B cell (primary cell): ENCODE data around the gene IDH2. TPM values are rescaled to one million over a fixed set of nuclear protein-coding genes. Genes with fewer than 3 reads are reported as not detected.

ENCODE experiments used
- ATAC-seq: fragments of 200-7000 bp; cut with Tn5 transposase; one replicate; pipeline ENCODE4 v1.10.0; 2021; ENCODE audit warnings: low read depth, mild to moderate bottlenecking, moderate number of reproducible peaks, moderate library complexity
- CTCF ChIA-PET: fragments of 350-600 bp; sonication (Branson Sonifier 250); formaldehyde crosslinking; loops from one replicate; lab custom pipeline; 2021; ENCODE audit warnings: antibody characterized with exemption, inconsistent platforms; lab: Charles Lee
- POLR2A ChIA-PET: fragments of 350-600 bp; sonication (Branson Sonifier 250); formaldehyde crosslinking; loops from one replicate; lab custom pipeline; 2021; ENCODE audit warnings: antibody characterized with exemption; lab: Charles Lee
- DNase-seq: peaks from one replicate; pipeline ENCODE4 v3.0.0; 2013
- H2AFZ ChIP-seq: 2 replicates; pipeline ENCODE4 v1.6.1; 2012; ENCODE audit warnings: mild to moderate bottlenecking, low read depth, low read length; ENCODE audit not compliant: insufficient read depth, poor library complexity, severe bottlenecking
- H3K27ac ChIP-seq, 2 donors: 1 replicate in 1 of 2; 2 replicates in 1 of 2; pipeline ENCODE4 v1.5.1; 2012 to 2013; ENCODE audit warnings: low read length in 2 of 2, mild to moderate bottlenecking in 2 of 2, moderate library complexity in 1 of 2
- H3K27me3 ChIP-seq, 4 experiments: fragments of 200-600 bp in 1 of 4; sonication (generic) in 1 of 4; replicated peaks in 1 of 4; 1 replicate in 2 of 4; 2 replicates in 2 of 4; pipeline versions ENCODE4 v1.6.1 to v1.7.0; 2013 to 2016; ENCODE audit warnings: low read length in 3 of 4, mild to moderate bottlenecking in 2 of 4, mixed read lengths in 1 of 4, moderate library complexity in 1 of 4; ENCODE audit not compliant: insufficient read depth in 4 of 4, control insufficient read depth in 3 of 4; ENCODE audit errors: control extremely low read depth in 1 of 4
- H3K36me3 ChIP-seq, 2 experiments: replicated peaks in 1 of 2; 1 replicate in 1 of 2; 2 replicates in 1 of 2; pipeline versions ENCODE4 v1.6.1 to v1.7.1; 2013; ENCODE audit warnings: low read length in 1 of 2; ENCODE audit not compliant: insufficient read depth in 2 of 2, control insufficient read depth in 1 of 2; ENCODE audit errors: control extremely low read depth in 1 of 2, extremely low read depth in 1 of 2
- H3K4me1 ChIP-seq, 2 donors: fragments of 200-600 bp in 1 of 2; sonication (generic) in 1 of 2; 1 replicate in 1 of 2; 2 replicates in 1 of 2; pipeline versions ENCODE4 v1.5.1 to v1.6.1; 2013 to 2017; ENCODE audit warnings: low read length in 2 of 2; ENCODE audit not compliant: control insufficient read depth in 2 of 2, insufficient read depth in 2 of 2
- H3K4me2 ChIP-seq: replicated peaks from 2 replicates; pipeline ENCODE3; 2012; ENCODE audit warnings: mild to moderate bottlenecking, low read depth, low read length; ENCODE audit not compliant: poor library complexity, severe bottlenecking
- H3K4me3 ChIP-seq, 5 experiments: fragments of 200-600 bp in 1 of 5; sonication (generic) in 1 of 5; 1 replicate in 3 of 5; 2 replicates in 2 of 5; pipeline versions ENCODE4 v1.5.1 to v1.7.0; 2011 to 2016; ENCODE audit warnings: low read length in 4 of 5, mild to moderate bottlenecking in 4 of 5, low read depth in 2 of 5, control low read depth in 1 of 5, moderate library complexity in 1 of 5; ENCODE audit not compliant: insufficient read depth in 1 of 5; ENCODE audit errors: control extremely low read depth in 1 of 5, extremely low read depth in 1 of 5
- H3K79me2 ChIP-seq: fragments of 200-600 bp; sonication (generic); one replicate; pipeline ENCODE4 v1.6.0; 2016; ENCODE audit warnings: low read length; ENCODE audit not compliant: control insufficient read depth, insufficient read depth
- H3K9ac ChIP-seq: fragments of 200-600 bp; sonication (generic); 2 replicates; pipeline ENCODE4 v1.6.1; 2017; ENCODE audit warnings: mild to moderate bottlenecking, low read length, moderate library complexity
- H3K9me3 ChIP-seq, 3 donors: one replicate each; pipeline versions ENCODE4 v1.6.1 to v1.7.1; 2013; ENCODE audit warnings: low read length in 2 of 3; ENCODE audit not compliant: control insufficient read depth in 2 of 3, insufficient read depth in 1 of 3; ENCODE audit errors: control extremely low read depth in 1 of 3
- H4K20me1 ChIP-seq: 2 replicates; pipeline ENCODE4 v1.6.0; 2012; ENCODE audit warnings: mild to moderate bottlenecking, low read length; ENCODE audit not compliant: insufficient read depth, control insufficient read depth, poor library complexity, severe bottlenecking
- H3K27ac Mint-ChIP-seq: one replicate; pipeline ENCODE4 v1.8.0; 2021; ENCODE audit warnings: mixed read lengths
- H3K27me3 Mint-ChIP-seq: one replicate; pipeline ENCODE4 v1.8.0; 2021; ENCODE audit warnings: mixed read lengths
- H3K4me1 Mint-ChIP-seq: one replicate; pipeline ENCODE4 v1.8.0; 2021; ENCODE audit warnings: mixed read lengths
- H3K4me3 Mint-ChIP-seq: one replicate; pipeline ENCODE4 v1.8.0; 2021; ENCODE audit warnings: mixed read lengths
- H3K9me3 Mint-ChIP-seq: one replicate; pipeline ENCODE4 v1.8.0; 2022; ENCODE audit warnings: mixed read lengths; ENCODE audit not compliant: insufficient read depth
- EZH2 ChIP-seq: IDR thresholded peaks from 2 replicates; pipeline ENCODE4 v1.6.1; 2012; ENCODE audit warnings: borderline replicate concordance, low read depth, mild to moderate bottlenecking, moderate library complexity, low read length; ENCODE audit not compliant: insufficient read depth, poor library complexity, severe bottlenecking
- WGBS: methylation state at CpG from one replicate; pipeline ENCODE4 v1.1.5; 2013; ENCODE audit warnings: missing lambda C conversion rate; ENCODE audit not compliant: insufficient coverage; 5-methylcytosine and 5-hydroxymethylcytosine counted together
- intact Hi-C: fragments of 100-400 bp; cut with micrococcal nuclease; formaldehyde crosslinking; loops from one replicate; pipeline ENCODE4 v1.10.0; 2022
- polyA plus RNA-seq: library from polyadenylated mRNA; depleted of rRNA; stranded (reverse); fragments of >200 nt; gene quantifications from 2 replicates; pipeline ENCODE4 v1.2.3, GENCODE V29; 2012
- small RNA-seq: library from RNA; depleted of rRNA; stranded (forward); fragments of <200 nt; gene quantifications from one replicate; pipeline ENCODE3, GENCODE V24; 2012; ENCODE audit warnings: low replicate concordance, low read depth; ENCODE audit not compliant: insufficient read length
- total RNA-seq, 2 donors: library from RNA; stranded (reverse); fragments of 120-200 nt in 1 of 2; gene quantifications; 1 replicate in 1 of 2; 2 replicates in 1 of 2; pipeline versions ENCODE4 v1.2.3 to v1.2.4, GENCODE V29; 2013 to 2022
- TF ChIP-seq, protein P1 (sequence below): fragments of 200-600 bp; IDR thresholded peaks from one replicate; pipeline ENCODE4 v1.8.0; 2022; ENCODE audit warnings: antibody characterized with exemption, mild to moderate bottlenecking

Gene IDH2
- total and polyA plus RNA-seq, 2 donors (not counting 1 experiment from before 2014, with no cell fraction given), result 30.7 to 35.8 TPM

DNA sequence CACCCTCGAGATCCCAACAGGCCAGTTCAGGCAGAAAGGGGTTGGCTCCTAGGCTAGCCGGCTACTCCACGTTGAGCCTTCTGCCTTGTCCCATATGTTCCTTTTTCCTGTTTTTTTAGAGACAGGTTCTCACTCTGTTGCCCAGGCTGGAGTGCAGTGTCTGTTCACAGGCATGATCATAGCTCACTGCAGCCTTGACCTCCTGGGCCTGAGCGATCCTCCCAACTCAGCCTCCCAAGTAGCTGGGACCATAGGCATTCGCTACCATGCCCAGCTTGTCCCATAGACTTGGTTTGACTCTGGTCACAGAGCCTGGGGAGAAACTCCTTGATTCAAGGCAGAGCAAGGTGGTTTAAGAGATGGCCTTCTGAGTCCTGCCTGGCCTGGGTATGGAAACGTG, 68.8 kb downstream of the IDH2 start:
- H3K4me1 ChIP-seq, result peaks cover 44 to 56% of the 10 kb centered on the region in 2 donors
- no peak overlapping the region for H3K27ac ChIP-seq
- no peak overlapping the region for H2AFZ ChIP-seq
- no peak overlapping the region for H3K4me2 ChIP-seq
- H3K9me3 ChIP-seq, result no peaks in the 10 kb centered on the region
- H3K4me3 Mint-ChIP-seq, result no peak overlapping the region
- no peak overlapping the region for H3K9ac ChIP-seq
- no peak overlapping the region for H3K4me3 ChIP-seq
- ATAC-seq (no peak), DNase-seq (no peak)
- peaks cover 11% of the 10 kb centered on the region for H4K20me1 ChIP-seq
- no peaks in the 10 kb centered on the region for H3K9me3 Mint-ChIP-seq
- WGBS, result 98% methylated on average over 6 of the region's 6 CpGs
- CTCF ChIA-PET, result interaction anchor here (1.1 to 1.7 kb wide), 4 partner anchors 12 to 38 kb away, joined by 3 to 7 read pairs (median 4); no protein-coding TSS in a partner anchor
- intact Hi-C loops, result no loop called here
- peaks cover 68% of the 10 kb centered on the region for H3K79me2 ChIP-seq
- peak overlapping the region; percentile 47 for H3K27ac Mint-ChIP-seq
- H3K27me3 Mint-ChIP-seq, result no peaks in the 10 kb centered on the region
- TF ChIP-seq EZH2, result no peak
- TF ChIP-seq, protein P1, sequence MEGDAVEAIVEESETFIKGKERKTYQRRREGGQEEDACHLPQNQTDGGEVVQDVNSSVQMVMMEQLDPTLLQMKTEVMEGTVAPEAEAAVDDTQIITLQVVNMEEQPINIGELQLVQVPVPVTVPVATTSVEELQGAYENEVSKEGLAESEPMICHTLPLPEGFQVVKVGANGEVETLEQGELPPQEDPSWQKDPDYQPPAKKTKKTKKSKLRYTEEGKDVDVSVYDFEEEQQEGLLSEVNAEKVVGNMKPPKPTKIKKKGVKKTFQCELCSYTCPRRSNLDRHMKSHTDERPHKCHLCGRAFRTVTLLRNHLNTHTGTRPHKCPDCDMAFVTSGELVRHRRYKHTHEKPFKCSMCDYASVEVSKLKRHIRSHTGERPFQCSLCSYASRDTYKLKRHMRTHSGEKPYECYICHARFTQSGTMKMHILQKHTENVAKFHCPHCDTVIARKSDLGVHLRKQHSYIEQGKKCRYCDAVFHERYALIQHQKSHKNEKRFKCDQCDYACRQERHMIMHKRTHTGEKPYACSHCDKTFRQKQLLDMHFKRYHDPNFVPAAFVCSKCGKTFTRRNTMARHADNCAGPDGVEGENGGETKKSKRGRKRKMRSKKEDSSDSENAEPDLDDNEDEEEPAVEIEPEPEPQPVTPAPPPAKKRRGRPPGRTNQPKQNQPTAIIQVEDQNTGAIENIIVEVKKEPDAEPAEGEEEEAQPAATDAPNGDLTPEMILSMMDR, result no peak
- no peaks in the 10 kb centered on the region for H3K27me3 ChIP-seq
- H3K36me3 ChIP-seq, result no peaks in the 10 kb centered on the region
- POLR2A ChIA-PET, result interaction anchor here (1.4 to 1.7 kb wide), 2 partner anchors 14 to 16 kb away, joined by 3 to 5 read pairs; no protein-coding TSS in a partner anchor
- H3K4me1 Mint-ChIP-seq, result peaks cover 63% of the 10 kb centered on the region

Small RNA genes lying within 50 kb of the gene (small RNA-seq; reads per million reads assigned to genes)
- gene RF00066, result not detected

Other genes with a start within 250 kb of the IDH2 start
- gene AP3S2, start 208.5 kb downstream of the IDH2 start, total RNA-seq, result 32.3 and 43.1 TPM in 2 replicates
- gene AP3S2, start 208.5 kb downstream of the IDH2 start, polyA plus RNA-seq, result 11.3 and 13.6 TPM in 2 replicates
- 0.10 TPM in 1 of 2 replicates, not detected in the other for gene ARPIN, start 189.5 kb downstream of the IDH2 start, total RNA-seq
- 0.09 and 0.10 TPM in 2 replicates for gene ARPIN, start 189.5 kb downstream of the IDH2 start, polyA plus RNA-seq
- 38.7 and 41.7 TPM in 2 replicates for gene ZNF710, start 101.1 kb downstream of the IDH2 start, total RNA-seq
- 8.7 and 9.6 TPM in 2 replicates for gene ZNF710, start 101.1 kb downstream of the IDH2 start, polyA plus RNA-seq
- 334 and 336 TPM in 2 replicates for gene SEMA4B, start 98.9 kb upstream of the IDH2 start, total RNA-seq
- gene SEMA4B, start 98.9 kb upstream of the IDH2 start, polyA plus RNA-seq, result 285 and 292 TPM in 2 replicates
- gene CIB1, start 131.5 kb upstream of the IDH2 start, total RNA-seq, result 139 and 153 TPM in 2 replicates
- gene CIB1, start 131.5 kb upstream of the IDH2 start, polyA plus RNA-seq, result 115 and 157 TPM in 2 replicates
- 9.0 and 10.4 TPM in 2 replicates for gene GDPGP1, start 131.7 kb upstream of the IDH2 start, total RNA-seq
- 8.1 and 9.3 TPM in 2 replicates for gene GDPGP1, start 131.7 kb upstream of the IDH2 start, polyA plus RNA-seq
- 0.22 and 0.42 TPM in 2 replicates for gene TTLL13, start 147.1 kb upstream of the IDH2 start, total RNA-seq
- 0.33 TPM in 1 of 2 replicates, not detected in the other for gene TTLL13, start 147.1 kb upstream of the IDH2 start, polyA plus RNA-seq
- gene NGRN, start 163.2 kb upstream of the IDH2 start, total RNA-seq, result 42.6 and 45.5 TPM in 2 replicates
- 23.1 and 24.0 TPM in 2 replicates for gene NGRN, start 163.2 kb upstream of the IDH2 start, polyA plus RNA-seq
- 0.54 and 1.4 TPM in 2 replicates for gene ZNF774, start 249.8 kb upstream of the IDH2 start, total RNA-seq
- 0.19 and 0.26 TPM in 2 replicates for gene ZNF774, start 249.8 kb upstream of the IDH2 start, polyA plus RNA-seq